ENCODE results near the gene TRDMT1.

GRCh38 chr10:17239345-17240085 is 38.0 kb upstream of the TRDMT1 start:
- TF ChIP-seq CTCF (IDR thresholded peaks at IDR 0.05; ENCODE audit: poor library complexity, severe bottlenecking) (no peak), POLR2AphosphoS5 (IDR thresholded peaks at IDR 0.05) (no peak), RAD21 (conservative IDR thresholded peaks at IDR 0.05) (no peak)
